Loucy (cell line): Measurements from ENCODE around the gene CDYL.

Experiments used
- H2AFZ ChIP-seq: fragments of 200-600 bp; sonication (generic); 2 replicates; pipeline ENCODE4 v1.6.0; 2016; ENCODE audit warnings: antibody characterized with exemption, mild to moderate bottlenecking, low read length, moderate library complexity
- H3F3A ChIP-seq: fragments of 200-600 bp; 2 replicates; pipeline ENCODE4 v1.6.0; 2016; ENCODE audit warnings: antibody characterized with exemption, low read depth, mild to moderate bottlenecking
- H3K27me3 ChIP-seq: fragments of 200-600 bp; sonication (generic); 2 replicates; pipeline ENCODE4 v1.6.1; 2014; ENCODE audit warnings: low read length, mild to moderate bottlenecking; ENCODE audit not compliant: insufficient read depth, poor library complexity, severe bottlenecking
- H3K36me3 ChIP-seq: fragments of 200-600 bp; sonication (generic); 2 replicates; pipeline ENCODE4 v1.6.1; 2016; ENCODE audit warnings: low read length; ENCODE audit not compliant: insufficient read depth
- H3K4me1 ChIP-seq: fragments of 200-600 bp; sonication (generic); 2 replicates; pipeline ENCODE4 v1.5.1; 2014; ENCODE audit warnings: low read length, mild to moderate bottlenecking; ENCODE audit not compliant: insufficient read depth, poor library complexity, severe bottlenecking
- H3K4me2 ChIP-seq: fragments of 200-600 bp; sonication (generic); 2 replicates; pipeline ENCODE4 v1.6.0; 2014; ENCODE audit warnings: antibody characterized with exemption, low read length, low read depth, mild to moderate bottlenecking; ENCODE audit not compliant: poor library complexity, severe bottlenecking
- H3K4me3 ChIP-seq: fragments of 200-600 bp; sonication (generic); 2 replicates; pipeline ENCODE4 v1.5.1; 2014; ENCODE audit warnings: low read length, mild to moderate bottlenecking, mixed read lengths; ENCODE audit not compliant: poor library complexity, severe bottlenecking
- H3K79me2 ChIP-seq: fragments of 200-600 bp; sonication (generic); 2 replicates; pipeline ENCODE4 v1.6.1; 2014; ENCODE audit warnings: low read length; ENCODE audit not compliant: insufficient read depth
- H3K9ac ChIP-seq: fragments of 200-600 bp; sonication (generic); 2 replicates; pipeline ENCODE4 v1.6.0; 2014; ENCODE audit warnings: mild to moderate bottlenecking, low read depth, low read length, moderate library complexity; ENCODE audit not compliant: poor library complexity, severe bottlenecking
- H3K9me2 ChIP-seq: fragments of 200-600 bp; sonication (generic); replicated peaks from 2 replicates; pipeline ENCODE4 v1.6.1; 2016; ENCODE audit warnings: low read depth, low read length, mixed read lengths
- H3K9me3 ChIP-seq: fragments of 200-600 bp; sonication (generic); 2 replicates; pipeline ENCODE4 v1.6.1; 2014; ENCODE audit warnings: mild to moderate bottlenecking, antibody characterized with exemption, low read length, low read depth; ENCODE audit not compliant: insufficient read depth
- H4K20me1 ChIP-seq: fragments of 200-600 bp; sonication (generic); 2 replicates; pipeline ENCODE4 v1.6.0; 2014; ENCODE audit warnings: antibody characterized with exemption, low read length, mild to moderate bottlenecking; ENCODE audit not compliant: insufficient read depth, poor library complexity, severe bottlenecking
- CTCF ChIP-seq: fragments of 200-600 bp; sonication (generic); conservative IDR thresholded peaks from 2 replicates; pipeline ENCODE4 v1.5.1; 2014; ENCODE audit warnings: mild to moderate bottlenecking, antibody characterized with exemption, low read length
- EZH2phosphoT487 ChIP-seq: fragments of 200-600 bp; IDR thresholded peaks from 2 replicates; pipeline ENCODE4 v1.6.1; 2018; ENCODE audit warnings: antibody characterized with exemption, mild to moderate bottlenecking, moderate library complexity, borderline replicate concordance

The CDYL gene

GRCh38 chr6:4852938-4853337, 76.7 kb downstream of the CDYL start:
- H3K4me2 ChIP-seq: no peak overlapping the region
- peaks cover 69% of the 10 kb centered on the region for H4K20me1 ChIP-seq
- H3K27me3 ChIP-seq: no peaks in the 10 kb centered on the region
- H3K9me2 ChIP-seq: no peaks in the 10 kb centered on the region
- H3K4me1 ChIP-seq: peaks cover 16% of the 10 kb centered on the region
- TF ChIP-seq CTCF: no peak
- no peak for TF ChIP-seq EZH2phosphoT487
- H3K9ac ChIP-seq: no peak overlapping the region
- no peaks in the 10 kb centered on the region for H3K9me3 ChIP-seq
- no peaks in the 10 kb centered on the region for H3K36me3 ChIP-seq
- peaks cover 97% of the 10 kb centered on the region for H3K79me2 ChIP-seq
- no peak overlapping the region for H2AFZ ChIP-seq
- no peak overlapping the region for H3K4me3 ChIP-seq
- no peaks in the 10 kb centered on the region for H3F3A ChIP-seq

GRCh38 chr6:4853349-4853748, 77.1 kb downstream of the CDYL start:
- Histone ChIP-seq H3K27me3 (no peaks in the 10 kb centered on the region), H3K4me3 (no peak overlapping the region), H3K9ac (no peak overlapping the region), H3F3A (no peaks in the 10 kb centered on the region), H3K4me2 (no peak overlapping the region), H3K9me2 (no peaks in the 10 kb centered on the region), H3K79me2 (peaks cover 97% of the 10 kb centered on the region), H3K9me3 (no peaks in the 10 kb centered on the region), H2AFZ (no peak overlapping the region), H3K4me1 (peaks cover 16% of the 10 kb centered on the region), H4K20me1 (peaks cover 71% of the 10 kb centered on the region), H3K36me3 (no peaks in the 10 kb centered on the region)
- TF ChIP-seq CTCF: no peak
- no peak for TF ChIP-seq EZH2phosphoT487

- no peaks in the 10 kb centered on the region for H3K9me3 ChIP-seq
- H4K20me1 ChIP-seq: peaks cover 66% of the 10 kb centered on the region
- H3K4me2 ChIP-seq: no peak overlapping the region
- peaks cover 13% of the 10 kb centered on the region for H3K4me1 ChIP-seq
- TF ChIP-seq EZH2phosphoT487 (no peak), CTCF (no peak)
- H3K9ac ChIP-seq: no peak overlapping the region
- no peaks in the 10 kb centered on the region for H3K9me2 ChIP-seq
- H2AFZ ChIP-seq: no peak overlapping the region
- H3K36me3 ChIP-seq: no peaks in the 10 kb centered on the region
- H3K79me2 ChIP-seq: peaks cover 97% of the 10 kb centered on the region
- H3F3A ChIP-seq: no peaks in the 10 kb centered on the region
- H3K27me3 ChIP-seq: no peaks in the 10 kb centered on the region
- no peak overlapping the region for H3K4me3 ChIP-seq
Observed at GRCh38 chr6:4853782-4854511, 77.7 kb downstream of the CDYL start.
